ENCODE measurements around the gene MYO10.

Gene MYO10

DNA sequence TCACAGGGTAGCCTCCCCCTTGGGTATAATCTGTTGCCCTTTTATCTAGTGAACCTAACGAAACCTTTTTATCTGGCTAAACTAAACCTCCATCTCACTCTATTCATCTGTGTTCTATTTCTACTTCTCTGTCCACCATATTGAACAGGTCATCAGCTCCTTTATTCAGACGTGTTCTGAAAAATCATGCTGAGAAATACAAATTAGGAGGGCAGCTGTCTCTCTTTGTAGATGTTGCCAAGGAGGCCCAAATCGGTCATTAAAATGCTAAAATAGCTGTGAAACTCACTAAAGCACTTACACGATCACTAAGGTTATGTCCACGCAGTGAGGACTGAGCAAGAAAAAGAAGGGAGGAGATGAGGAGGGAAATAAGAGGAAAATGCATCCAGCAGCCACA, 203.7 kb downstream of the MYO10 start (continued):
- TF ChIP-seq, protein P1, sequence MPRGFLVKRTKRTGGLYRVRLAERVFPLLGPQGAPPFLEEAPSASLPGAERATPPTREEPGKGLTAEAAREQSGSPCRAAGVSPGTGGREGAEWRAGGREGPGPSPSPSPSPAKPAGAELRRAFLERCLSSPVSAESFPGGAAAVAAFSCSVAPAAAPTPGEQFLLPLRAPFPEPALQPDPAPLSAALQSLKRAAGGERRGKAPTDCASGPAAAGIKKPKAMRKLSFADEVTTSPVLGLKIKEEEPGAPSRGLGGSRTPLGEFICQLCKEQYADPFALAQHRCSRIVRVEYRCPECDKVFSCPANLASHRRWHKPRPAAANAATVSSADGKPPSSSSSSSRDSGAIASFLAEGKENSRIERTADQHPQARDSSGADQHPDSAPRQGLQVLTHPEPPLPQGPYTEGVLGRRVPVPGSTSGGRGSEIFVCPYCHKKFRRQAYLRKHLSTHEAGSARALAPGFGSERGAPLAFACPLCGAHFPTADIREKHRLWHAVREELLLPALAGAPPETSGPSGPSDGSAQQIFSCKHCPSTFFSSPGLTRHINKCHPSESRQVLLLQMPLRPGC (tag by site-specific recombination; IDR thresholded peaks at IDR 0.05): no peak
- no peak for TF ChIP-seq ZNF473 (tag by site-specific recombination; IDR thresholded peaks at IDR 0.05)
- no peak for TF ChIP-seq ZNF521 (tag by site-specific recombination; IDR thresholded peaks at IDR 0.05)
- TF ChIP-seq, protein P2, sequence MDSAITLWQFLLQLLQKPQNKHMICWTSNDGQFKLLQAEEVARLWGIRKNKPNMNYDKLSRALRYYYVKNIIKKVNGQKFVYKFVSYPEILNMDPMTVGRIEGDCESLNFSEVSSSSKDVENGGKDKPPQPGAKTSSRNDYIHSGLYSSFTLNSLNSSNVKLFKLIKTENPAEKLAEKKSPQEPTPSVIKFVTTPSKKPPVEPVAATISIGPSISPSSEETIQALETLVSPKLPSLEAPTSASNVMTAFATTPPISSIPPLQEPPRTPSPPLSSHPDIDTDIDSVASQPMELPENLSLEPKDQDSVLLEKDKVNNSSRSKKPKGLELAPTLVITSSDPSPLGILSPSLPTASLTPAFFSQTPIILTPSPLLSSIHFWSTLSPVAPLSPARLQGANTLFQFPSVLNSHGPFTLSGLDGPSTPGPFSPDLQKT (IDR thresholded peaks at IDR 0.05; ENCODE audit: borderline replicate concordance, low read depth, low read length): no peak
- no peak for TF ChIP-seq ZNF843 (tag by site-specific recombination; IDR thresholded peaks at IDR 0.05)

DNA sequence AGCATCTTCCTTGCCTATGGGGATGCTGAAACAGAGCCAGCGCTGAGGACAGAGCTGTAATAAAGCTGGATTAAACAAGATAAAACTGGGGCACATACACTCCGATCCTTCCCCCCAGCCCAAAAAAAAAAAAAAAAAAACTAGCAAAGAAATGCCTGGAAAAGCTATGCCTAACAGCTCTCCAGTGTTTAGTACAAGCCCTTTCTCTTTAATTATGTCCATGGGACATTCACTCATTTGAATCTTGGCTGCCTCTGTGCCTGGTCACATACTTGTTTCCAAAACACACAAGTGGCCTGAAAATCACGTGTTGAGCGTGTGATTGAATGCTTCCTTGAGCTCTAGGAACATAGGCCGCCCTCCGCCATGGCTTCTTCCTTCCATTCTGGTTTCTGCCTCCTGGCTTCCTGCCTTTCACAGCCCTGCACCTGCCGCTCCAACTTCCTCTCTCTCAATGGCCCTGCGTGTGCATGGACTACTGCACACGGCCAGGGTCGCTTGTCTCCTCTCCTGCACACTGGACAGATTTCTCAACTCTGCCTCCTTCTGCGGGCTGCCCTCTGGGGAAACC, 208.2 kb downstream of the MYO10 start:
- H3K4me3 ChIP-seq (ENCODE audit: low read depth, low read length): no peak overlapping the region
- no peaks in the 10 kb centered on the region for H3K36me3 ChIP-seq (ENCODE audit: control insufficient read depth in 2 of 2, insufficient read depth in 1 of 2, low read length in 2 of 2)
- TF ChIP-seq, protein P3, sequence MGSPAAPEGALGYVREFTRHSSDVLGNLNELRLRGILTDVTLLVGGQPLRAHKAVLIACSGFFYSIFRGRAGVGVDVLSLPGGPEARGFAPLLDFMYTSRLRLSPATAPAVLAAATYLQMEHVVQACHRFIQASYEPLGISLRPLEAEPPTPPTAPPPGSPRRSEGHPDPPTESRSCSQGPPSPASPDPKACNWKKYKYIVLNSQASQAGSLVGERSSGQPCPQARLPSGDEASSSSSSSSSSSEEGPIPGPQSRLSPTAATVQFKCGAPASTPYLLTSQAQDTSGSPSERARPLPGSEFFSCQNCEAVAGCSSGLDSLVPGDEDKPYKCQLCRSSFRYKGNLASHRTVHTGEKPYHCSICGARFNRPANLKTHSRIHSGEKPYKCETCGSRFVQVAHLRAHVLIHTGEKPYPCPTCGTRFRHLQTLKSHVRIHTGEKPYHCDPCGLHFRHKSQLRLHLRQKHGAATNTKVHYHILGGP (tag by site-specific recombination; IDR thresholded peaks at IDR 0.05): 0 out of 2 replicates have a peak, but pooled peaks have one; percentile 7
- TF ChIP-seq SCRT2 (tag by site-specific recombination; IDR thresholded peaks at IDR 0.05): 0 out of 2 replicates have a peak, but pooled peaks have one; percentile 51
- peak; percentile 36; the same call in 1 of the 2 replicates for TF ChIP-seq SCRT1 (tag by site-specific recombination; IDR thresholded peaks at IDR 0.05; ENCODE audit: borderline replicate concordance)
- no peak for TF ChIP-seq ZNF292 (tag by site-specific recombination; IDR thresholded peaks at IDR 0.05; ENCODE audit: borderline replicate concordance, low read depth)
- ChIA-PET POLR2A (no interaction called here), CTCF (interaction anchor here (0.6 to 1.3 kb wide), 3 partner anchors 24 to 1470 kb away, joined by 3 to 5 read pairs (median 3); no protein-coding TSS in a partner anchor)
- peaks cover 12% of the 10 kb centered on the region; the same call in 1 of the 2 replicates for H3K4me1 ChIP-seq (ENCODE audit: control insufficient read depth, insufficient read depth, low read length)
- H3K27ac ChIP-seq (ENCODE audit: extremely low read depth, low read depth, low read length): no peak overlapping the region
- H3K9me3 ChIP-seq (ENCODE audit: control insufficient read depth, insufficient read depth, low read depth, low read length): no peaks in the 10 kb centered on the region

DNA sequence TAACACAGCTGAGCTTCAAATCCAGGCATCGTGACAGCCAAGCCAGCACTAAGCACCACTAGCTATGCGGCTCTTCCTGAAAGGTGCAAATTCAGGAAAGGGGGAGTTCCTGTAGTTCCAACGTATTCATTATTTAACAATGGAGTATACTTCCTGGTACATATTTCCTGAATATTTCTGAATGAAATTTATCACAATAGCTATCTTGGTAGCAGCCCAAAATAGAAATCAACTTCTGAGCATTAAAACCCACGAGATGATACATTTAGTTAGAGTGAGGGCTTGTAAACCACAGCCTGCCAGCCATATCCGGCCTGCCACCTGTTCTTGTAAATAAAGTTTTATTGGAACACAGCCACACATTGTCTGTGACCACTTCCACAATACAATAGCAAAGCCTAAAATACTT, 209.5 kb downstream of the MYO10 start:
- POLR2A ChIA-PET: no interaction called here
- H3K9me3 ChIP-seq (ENCODE audit: control insufficient read depth, insufficient read depth, low read depth, low read length): no peaks in the 10 kb centered on the region
- H3K36me3 ChIP-seq (ENCODE audit: control insufficient read depth in 2 of 2, insufficient read depth in 1 of 2, low read length in 2 of 2): no peaks in the 10 kb centered on the region
- no peak overlapping the region for H3K27ac ChIP-seq (ENCODE audit: extremely low read depth, low read depth, low read length)
- CTCF ChIA-PET: interaction anchor here (1.2 kb wide), 1 partner anchor 464 kb away, joined by 7 read pairs; no protein-coding TSS in a partner anchor
- H3K4me1 ChIP-seq (ENCODE audit: control insufficient read depth, insufficient read depth, low read length): peaks cover 13% of the 10 kb centered on the region
- H3K4me3 ChIP-seq (ENCODE audit: low read depth, low read length): no peak overlapping the region
- TF ChIP-seq KLF7 (tag by site-specific recombination; IDR thresholded peaks at IDR 0.05; ENCODE audit: borderline replicate concordance) (no peak), ZNF404 (tag by site-specific recombination; IDR thresholded peaks at IDR 0.05) (no peak), ZIC2 (tag by site-specific recombination; IDR thresholded peaks at IDR 0.05) (no peak), ZNF501 (tag by site-specific recombination; IDR thresholded peaks at IDR 0.05) (no peak), ZNF37A (tag by site-specific recombination; IDR thresholded peaks at IDR 0.05) (no peak), IKZF3 (tag by site-specific recombination; IDR thresholded peaks at IDR 0.05) (no peak), SCRT2 (tag by site-specific recombination; IDR thresholded peaks at IDR 0.05) (peak; percentile 38; the same call in 1 of the 2 replicates), ZBTB17 (tag by site-specific recombination; IDR thresholded peaks at IDR 0.05) (no peak), ZNF561 (tag by site-specific recombination; IDR thresholded peaks at IDR 0.05; ENCODE audit: borderline replicate concordance) (peak; percentile 18; the same call in 1 of the 2 replicates)
- TF ChIP-seq, protein P4, sequence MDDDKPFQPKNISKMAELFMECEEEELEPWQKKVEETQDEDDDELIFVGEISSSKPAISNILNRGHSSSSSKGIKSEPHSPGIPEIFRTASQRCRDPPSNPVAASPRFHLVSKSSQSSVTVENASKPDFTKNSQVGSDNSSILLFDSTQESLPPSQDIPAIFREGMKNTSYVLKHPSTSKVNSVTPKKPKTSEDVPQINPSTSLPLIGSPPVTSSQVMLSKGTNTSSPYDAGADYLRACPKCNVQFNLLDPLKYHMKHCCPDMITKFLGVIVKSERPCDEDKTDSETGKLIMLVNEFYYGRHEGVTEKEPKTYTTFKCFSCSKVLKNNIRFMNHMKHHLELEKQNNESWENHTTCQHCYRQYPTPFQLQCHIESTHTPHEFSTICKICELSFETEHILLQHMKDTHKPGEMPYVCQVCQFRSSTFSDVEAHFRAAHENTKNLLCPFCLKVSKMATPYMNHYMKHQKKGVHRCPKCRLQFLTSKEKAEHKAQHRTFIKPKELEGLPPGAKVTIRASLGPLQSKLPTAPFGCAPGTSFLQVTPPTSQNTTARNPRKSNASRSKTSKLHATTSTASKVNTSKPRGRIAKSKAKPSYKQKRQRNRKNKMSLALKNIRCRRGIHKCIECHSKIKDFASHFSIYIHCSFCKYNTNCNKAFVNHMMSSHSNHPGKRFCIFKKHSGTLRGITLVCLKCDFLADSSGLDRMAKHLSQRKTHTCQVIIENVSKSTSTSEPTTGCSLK (tag by site-specific recombination; IDR thresholded peaks at IDR 0.05): no peak
- TF ChIP-seq, protein P5, sequence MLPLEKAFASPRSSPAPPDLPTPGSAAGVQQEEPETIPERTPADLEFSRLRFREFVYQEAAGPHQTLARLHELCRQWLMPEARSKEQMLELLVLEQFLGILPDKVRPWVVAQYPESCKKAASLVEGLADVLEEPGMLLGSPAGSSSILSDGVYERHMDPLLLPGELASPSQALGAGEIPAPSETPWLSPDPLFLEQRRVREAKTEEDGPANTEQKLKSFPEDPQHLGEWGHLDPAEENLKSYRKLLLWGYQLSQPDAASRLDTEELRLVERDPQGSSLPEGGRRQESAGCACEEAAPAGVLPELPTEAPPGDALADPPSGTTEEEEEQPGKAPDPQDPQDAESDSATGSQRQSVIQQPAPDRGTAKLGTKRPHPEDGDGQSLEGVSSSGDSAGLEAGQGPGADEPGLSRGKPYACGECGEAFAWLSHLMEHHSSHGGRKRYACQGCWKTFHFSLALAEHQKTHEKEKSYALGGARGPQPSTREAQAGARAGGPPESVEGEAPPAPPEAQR (tag by site-specific recombination; IDR thresholded peaks at IDR 0.05): no peak
